ENCODE measurements around the gene SCMH1.

Gene SCMH1

GRCh38 chr1:41013796-41014195 lies 228.3 kb downstream of the SCMH1 start:
- TF ChIP-seq CTCF (IDR thresholded peaks at IDR 0.05) = no peak
- Histone ChIP-seq H3K79me2 (no peaks in the 10 kb centered on the region), H3K4me2 (ENCODE audit: low read length) (no peak overlapping the region), H3K9me3 (ENCODE audit: control insufficient read depth, low read length) (no peaks in the 10 kb centered on the region), H3K36me3 (ENCODE audit: control insufficient read depth, insufficient read depth, low read length) (no peaks in the 10 kb centered on the region), H3K9ac (no peak overlapping the region), H2AFZ (no peak overlapping the region), H3K27me3 (ENCODE audit: control insufficient read depth, insufficient read depth, low read length) (no peaks in the 10 kb centered on the region), H3K4me3 (ENCODE audit: low read depth, low read length) (no peak overlapping the region), H3K4me1 (no peaks in the 10 kb centered on the region), H3K27ac (no peak overlapping the region)

GRCh38 chr1:41013024-41013423 lies 229.1 kb downstream of the SCMH1 start:
- TF ChIP-seq CTCF (IDR thresholded peaks at IDR 0.05) = no peak
- no peak overlapping the region for H3K4me2 ChIP-seq (ENCODE audit: low read length)
- no peaks in the 10 kb centered on the region for H3K36me3 ChIP-seq (ENCODE audit: control insufficient read depth, insufficient read depth, low read length)

GRCh38 chr1:41010345-41010744 lies 231.8 kb downstream of the SCMH1 start:
- Histone ChIP-seq H3K36me3 (ENCODE audit: control insufficient read depth, insufficient read depth, low read length) (no peaks in the 10 kb centered on the region), H3K9me3 (ENCODE audit: control insufficient read depth, low read length) (no peaks in the 10 kb centered on the region), H3K4me3 (ENCODE audit: low read depth, low read length) (no peak overlapping the region), H3K27me3 (ENCODE audit: control insufficient read depth, insufficient read depth, low read length) (no peaks in the 10 kb centered on the region), H3K79me2 (no peaks in the 10 kb centered on the region), H3K4me2 (ENCODE audit: low read length) (no peak overlapping the region), H3K27ac (no peak overlapping the region), H3K4me1 (no peaks in the 10 kb centered on the region), H3K9ac (no peak overlapping the region), H2AFZ (no peak overlapping the region)
- no peak for TF ChIP-seq CTCF (IDR thresholded peaks at IDR 0.05)

More at GRCh38 chr1:41013024-41013423, 229.1 kb downstream of the SCMH1 start:
- Histone ChIP-seq H3K9me3 (ENCODE audit: control insufficient read depth, low read length) (no peaks in the 10 kb centered on the region), H3K4me3 (ENCODE audit: low read depth, low read length) (no peak overlapping the region), H3K9ac (no peak overlapping the region), H3K79me2 (no peaks in the 10 kb centered on the region), H3K4me1 (no peaks in the 10 kb centered on the region), H2AFZ (no peak overlapping the region), H3K27ac (no peak overlapping the region), H3K27me3 (ENCODE audit: control insufficient read depth, insufficient read depth, low read length) (no peaks in the 10 kb centered on the region)

GRCh38 chr1:41009466-41009865 lies 232.6 kb downstream of the SCMH1 start:
- no peak overlapping the region for H3K4me3 ChIP-seq (ENCODE audit: low read depth, low read length)
- H3K79me2 ChIP-seq = no peaks in the 10 kb centered on the region
- no peaks in the 10 kb centered on the region for H3K36me3 ChIP-seq (ENCODE audit: control insufficient read depth, insufficient read depth, low read length)
- H3K4me1 ChIP-seq = no peaks in the 10 kb centered on the region
- H3K4me2 ChIP-seq (ENCODE audit: low read length) = no peak overlapping the region
- no peak overlapping the region for H3K9ac ChIP-seq
- no peak overlapping the region for H3K27ac ChIP-seq
- H3K27me3 ChIP-seq (ENCODE audit: control insufficient read depth, insufficient read depth, low read length) = no peaks in the 10 kb centered on the region
- H3K9me3 ChIP-seq (ENCODE audit: control insufficient read depth, low read length) = no peaks in the 10 kb centered on the region
- no peak overlapping the region for H2AFZ ChIP-seq
- TF ChIP-seq CTCF (IDR thresholded peaks at IDR 0.05) = no peak
